GM12801 (cell line): ENCODE data around the gene TMEM59.

ENCODE experiments used
- CTCF ChIP-seq: IDR thresholded peaks from one replicate; pipeline ENCODE4 v1.5.1; 2011; ENCODE audit warnings: control low read depth; ENCODE audit not compliant: insufficient read length; ENCODE audit errors: extremely low read depth

Gene TMEM59

GRCh38 chr1:54051933-54052430, 1.0 kb downstream of the TMEM59 start:
- TF ChIP-seq CTCF = no peak

DNA sequence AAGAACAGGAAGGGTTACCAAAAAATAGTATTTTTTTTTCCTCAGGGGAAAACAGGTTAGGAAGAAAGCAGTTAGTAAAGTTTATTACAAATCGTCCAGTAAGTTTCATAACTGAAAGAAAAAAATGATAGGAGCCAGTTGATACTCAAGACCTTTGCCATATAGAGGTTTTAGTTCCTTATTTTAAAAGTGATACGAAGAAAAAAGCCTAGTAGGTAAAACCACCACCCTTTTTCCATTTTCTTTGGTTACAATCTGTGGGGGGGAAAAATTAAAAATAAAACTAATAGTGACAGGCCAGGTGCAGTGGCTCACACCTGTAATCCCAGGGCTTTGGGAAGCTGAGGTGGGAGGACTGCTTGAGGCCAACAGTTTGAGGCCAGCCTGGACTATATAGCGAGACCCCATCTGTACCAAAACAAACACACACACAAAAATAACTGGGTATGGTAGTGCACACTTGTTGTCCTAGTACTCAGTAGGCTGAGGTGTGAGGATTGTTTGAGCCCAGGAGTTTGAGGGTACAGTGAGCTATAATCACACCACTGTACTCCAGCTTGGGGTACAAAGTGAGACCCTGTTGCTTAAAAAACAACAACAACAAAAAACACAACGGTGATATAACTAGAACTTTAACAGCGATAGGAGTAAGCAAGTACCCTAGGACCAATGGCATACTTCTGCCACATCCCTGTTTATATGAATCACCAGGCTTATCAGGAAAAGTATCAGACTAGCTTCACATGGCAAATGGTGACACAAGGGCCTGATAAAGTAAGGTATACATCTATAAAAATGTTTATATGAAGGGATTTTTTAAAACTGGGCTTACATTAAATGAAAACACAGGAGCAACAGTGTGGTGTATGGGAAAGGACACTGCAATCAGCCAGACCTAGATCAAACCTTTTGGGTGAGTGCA, 5.4 kb downstream of the TMEM59 start:
- TF ChIP-seq CTCF = no peak

DNA sequence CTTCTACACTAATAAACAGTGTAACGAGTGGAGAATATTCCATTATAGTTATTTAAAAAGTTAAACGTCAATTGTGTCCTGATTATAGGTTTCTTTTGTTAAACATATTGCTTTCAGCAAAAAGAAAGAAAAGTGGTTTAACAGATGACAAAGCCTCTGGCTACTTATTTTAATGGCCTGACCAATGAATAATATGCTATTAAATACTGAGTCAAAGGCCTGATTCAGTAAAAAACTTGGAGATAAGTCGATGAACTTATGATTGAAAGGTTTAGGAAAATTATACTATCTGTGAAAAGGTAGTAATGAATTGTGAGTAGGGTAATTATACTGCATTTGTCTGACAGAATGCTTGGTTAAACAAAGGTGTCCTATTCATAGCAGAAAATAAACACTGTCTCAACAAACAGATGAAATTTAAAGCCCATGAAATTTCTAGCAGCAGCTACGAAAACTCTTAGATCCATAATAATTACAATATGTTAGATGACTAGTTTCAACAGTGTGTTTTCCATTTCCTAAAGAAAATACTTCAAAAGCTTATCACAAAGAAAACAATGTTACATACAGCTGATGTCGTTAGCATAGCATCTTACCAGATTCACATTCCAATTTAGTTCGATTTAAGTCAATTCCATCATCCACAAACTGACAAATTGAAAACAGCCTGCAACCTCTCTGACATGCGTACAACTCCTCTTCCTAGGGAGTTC, 6.2 kb downstream of the TMEM59 start:
- no peak for TF ChIP-seq CTCF

DNA sequence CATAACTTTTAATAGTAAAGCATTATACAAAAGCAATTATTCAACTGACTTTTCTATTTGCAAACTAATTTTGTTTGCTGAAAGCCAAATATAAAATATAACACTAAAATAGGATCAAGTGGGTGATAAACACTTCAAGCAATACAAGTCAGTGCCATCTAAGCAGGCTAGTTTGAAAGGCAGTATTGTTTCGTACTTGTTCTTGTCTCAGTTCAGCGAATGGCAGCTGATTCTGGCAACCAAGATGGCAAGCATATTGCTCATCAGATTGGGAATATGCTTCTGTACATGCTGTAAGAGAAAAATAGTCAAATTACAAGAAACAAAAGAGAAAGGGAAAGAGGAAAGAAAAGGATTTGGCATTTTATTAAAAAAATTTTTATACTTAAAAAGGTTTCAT, 7.5 kb downstream of the TMEM59 start:
- TF ChIP-seq CTCF = no peak

DNA sequence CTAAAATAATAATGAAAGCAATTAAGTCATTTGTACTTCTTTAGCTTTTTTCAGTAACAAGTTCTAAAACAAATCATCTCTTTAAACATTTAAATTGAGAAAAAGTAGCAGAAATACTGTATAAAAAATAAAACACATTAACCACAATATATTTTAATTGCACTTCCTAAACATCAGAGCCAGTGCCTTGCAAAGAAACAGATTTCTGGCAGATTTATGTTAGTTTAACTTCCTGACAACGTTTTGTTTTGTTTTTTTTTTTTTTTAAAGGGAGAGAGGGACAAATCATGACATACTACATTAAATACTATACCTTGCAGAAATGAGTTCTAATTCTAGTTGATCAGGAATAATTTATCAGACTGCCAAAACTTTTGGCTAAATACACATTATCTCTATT, 11.2 kb downstream of the TMEM59 start:
- TF ChIP-seq CTCF = no peak

GRCh38 chr1:54037476-54037875, 15.5 kb downstream of the TMEM59 start:
- TF ChIP-seq CTCF = no peak
